Thyroid gland (tissue), 4 donors: ENCODE measurements around the gene PPP2R3A.

Source experiments
- POLR2A ChIP-seq, 2 donors: fragments of 450-650 bp; IDR thresholded peaks; one replicate each; pipeline ENCODE4 v1.6.1; 2017; ENCODE audit warnings: antibody characterized with exemption in 2 of 2, mild to moderate bottlenecking in 2 of 2, moderate library complexity in 1 of 2
- TF ChIP-seq, protein P1 (sequence below), 6 experiments: fragments of 200-600 bp in 3 of 6; fragments of 450-650 bp in 3 of 6; sonication (generic) in 3 of 6; IDR thresholded peaks; one replicate each; pipeline ENCODE4 v1.5.1; 2016 to 2019; ENCODE audit warnings: antibody characterized with exemption in 6 of 6, mild to moderate bottlenecking in 2 of 6, inconsistent platforms in 1 of 6, moderate library complexity in 1 of 6

DNA sequence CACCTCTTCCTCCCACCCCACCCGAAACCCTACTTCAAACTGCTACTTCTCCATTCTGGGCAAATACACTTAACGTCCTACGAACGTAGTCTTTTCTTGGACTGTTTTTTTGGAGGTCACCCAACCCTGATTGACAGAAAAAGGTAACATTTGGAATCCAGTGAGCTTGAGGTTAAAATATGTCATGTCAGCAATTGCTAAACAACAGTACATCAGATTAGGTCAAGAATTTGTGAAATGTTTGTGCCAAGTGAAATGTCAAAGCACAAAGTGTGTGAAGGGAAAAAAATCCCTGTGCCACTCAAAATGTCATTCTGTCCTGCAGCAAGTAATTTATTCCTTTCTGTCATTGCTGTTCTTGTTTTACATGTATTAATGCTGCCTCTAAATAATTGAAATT lies 49.2 kb upstream of the PPP2R3A start:
- TF ChIP-seq POLR2A (IDR thresholded peaks at IDR 0.05), result no peak
- TF ChIP-seq, protein P1, sequence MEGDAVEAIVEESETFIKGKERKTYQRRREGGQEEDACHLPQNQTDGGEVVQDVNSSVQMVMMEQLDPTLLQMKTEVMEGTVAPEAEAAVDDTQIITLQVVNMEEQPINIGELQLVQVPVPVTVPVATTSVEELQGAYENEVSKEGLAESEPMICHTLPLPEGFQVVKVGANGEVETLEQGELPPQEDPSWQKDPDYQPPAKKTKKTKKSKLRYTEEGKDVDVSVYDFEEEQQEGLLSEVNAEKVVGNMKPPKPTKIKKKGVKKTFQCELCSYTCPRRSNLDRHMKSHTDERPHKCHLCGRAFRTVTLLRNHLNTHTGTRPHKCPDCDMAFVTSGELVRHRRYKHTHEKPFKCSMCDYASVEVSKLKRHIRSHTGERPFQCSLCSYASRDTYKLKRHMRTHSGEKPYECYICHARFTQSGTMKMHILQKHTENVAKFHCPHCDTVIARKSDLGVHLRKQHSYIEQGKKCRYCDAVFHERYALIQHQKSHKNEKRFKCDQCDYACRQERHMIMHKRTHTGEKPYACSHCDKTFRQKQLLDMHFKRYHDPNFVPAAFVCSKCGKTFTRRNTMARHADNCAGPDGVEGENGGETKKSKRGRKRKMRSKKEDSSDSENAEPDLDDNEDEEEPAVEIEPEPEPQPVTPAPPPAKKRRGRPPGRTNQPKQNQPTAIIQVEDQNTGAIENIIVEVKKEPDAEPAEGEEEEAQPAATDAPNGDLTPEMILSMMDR (IDR thresholded peaks at IDR 0.05), result no peak
